Mesenchymal stem cell (in vitro differentiated cells and primary cell): ENCODE measurements around the gene ROBO1.
"Not testable (repeated sequence)": the region's sequence is repeated elsewhere in the genome, so short reads cannot be mapped to it uniquely, and the experiment has no call there.

Experiments used
- DNase-seq: peaks from one replicate; pipeline ENCODE4 v3.0.0-alpha.2; 2013
- H2AFZ ChIP-seq: one replicate; pipeline ENCODE4 v1.6.1; 2013; ENCODE audit warnings: low read depth, mild to moderate bottlenecking, control low read depth, inconsistent platforms, low read length, moderate library complexity
- H2AK5ac ChIP-seq: 2 replicates; pipeline ENCODE4 v1.6.1; 2013; ENCODE audit warnings: low read length, moderate library complexity, mild to moderate bottlenecking, inconsistent platforms; ENCODE audit not compliant: severe bottlenecking
- H2BK120ac ChIP-seq: one replicate; pipeline ENCODE4 v1.6.1; 2013; ENCODE audit warnings: low read depth, mild to moderate bottlenecking, inconsistent platforms, low read length, moderate library complexity
- H2BK12ac ChIP-seq, 2 experiments: one replicate each; pipeline ENCODE4 v1.6.1; 2013; ENCODE audit warnings: inconsistent platforms in 2 of 2, low read length in 2 of 2, mild to moderate bottlenecking in 2 of 2, moderate library complexity in 2 of 2, control low read depth in 1 of 2
- H2BK15ac ChIP-seq: one replicate; pipeline ENCODE4 v1.6.1; 2013; ENCODE audit warnings: mild to moderate bottlenecking, low read depth, inconsistent platforms; ENCODE audit not compliant: poor library complexity, severe bottlenecking
- H2BK5ac ChIP-seq: 2 replicates; pipeline ENCODE4 v1.6.1; 2013; ENCODE audit warnings: low read depth, mild to moderate bottlenecking, low read length, control low read depth, inconsistent platforms; ENCODE audit not compliant: poor library complexity, severe bottlenecking
- H3K14ac ChIP-seq, 2 experiments: one replicate each; pipeline ENCODE4 v1.6.1; 2013; ENCODE audit warnings: inconsistent platforms in 2 of 2, low read length in 2 of 2, control low read depth in 1 of 2, mild to moderate bottlenecking in 1 of 2, moderate library complexity in 1 of 2
- H3K18ac ChIP-seq, 2 experiments: one replicate each; pipeline ENCODE4 v1.6.1; 2013; ENCODE audit warnings: inconsistent platforms in 2 of 2, low read length in 2 of 2, control low read depth in 1 of 2, low read depth in 1 of 2, mild to moderate bottlenecking in 1 of 2
- H3K23ac ChIP-seq, 2 experiments: one replicate each; pipeline ENCODE4 v1.6.1; 2013; ENCODE audit warnings: inconsistent platforms in 2 of 2, low read length in 2 of 2, mild to moderate bottlenecking in 2 of 2, moderate library complexity in 2 of 2, control low read depth in 1 of 2
- H3K27ac ChIP-seq: 2 replicates; pipeline ENCODE4 v1.5.1; 2013; ENCODE audit warnings: mild to moderate bottlenecking, moderate library complexity, low read length, control low read depth, inconsistent platforms; ENCODE audit not compliant: poor library complexity, severe bottlenecking
- H3K27me3 ChIP-seq, 2 experiments: 2 replicates each; pipeline versions ENCODE4 v1.6.1 to v1.7.0; 2013; ENCODE audit warnings: low read length in 2 of 2, mild to moderate bottlenecking in 2 of 2, moderate library complexity in 2 of 2, control low read depth in 1 of 2, inconsistent platforms in 1 of 2; ENCODE audit not compliant: control insufficient read depth in 1 of 2, insufficient read depth in 1 of 2
- H3K36me3 ChIP-seq, 2 experiments: 2 replicates each; pipeline versions ENCODE4 v1.6.1 to v1.7.0; 2013; ENCODE audit warnings: low read length in 2 of 2, control low read depth in 1 of 2, inconsistent platforms in 1 of 2, low read depth in 1 of 2, mild to moderate bottlenecking in 1 of 2; ENCODE audit not compliant: insufficient read depth in 2 of 2, control insufficient read depth in 1 of 2
- H3K4ac ChIP-seq, 2 experiments: one replicate each; pipeline ENCODE4 v1.6.1; 2013; ENCODE audit warnings: inconsistent platforms in 2 of 2, low read length in 2 of 2, mild to moderate bottlenecking in 2 of 2, moderate library complexity in 2 of 2, control low read depth in 1 of 2, low read depth in 1 of 2
- H3K4me1 ChIP-seq: 2 replicates; pipeline ENCODE4 v1.6.1; 2013; ENCODE audit warnings: low read depth, low read length, control low read depth; ENCODE audit not compliant: control insufficient read depth, insufficient read depth
- H3K4me2 ChIP-seq: 2 replicates; pipeline ENCODE4 v1.6.1; 2013; ENCODE audit warnings: low read length, mild to moderate bottlenecking, inconsistent platforms; ENCODE audit not compliant: poor library complexity, severe bottlenecking
- H3K4me3 ChIP-seq, 2 experiments: 2 replicates each; pipeline versions ENCODE4 v1.5.1 to v1.7.0; 2013; ENCODE audit warnings: low read length in 2 of 2, mild to moderate bottlenecking in 2 of 2, control low read depth in 1 of 2, low read depth in 1 of 2; ENCODE audit not compliant: insufficient read depth in 1 of 2
- H3K79me1 ChIP-seq: replicated peaks from 2 replicates; pipeline ENCODE4 v1.6.1; 2013; ENCODE audit warnings: mild to moderate bottlenecking, control low read depth, low read length, inconsistent platforms; ENCODE audit not compliant: poor library complexity, severe bottlenecking
- H3K9ac ChIP-seq: 2 replicates; pipeline ENCODE4 v1.7.0; 2013; ENCODE audit warnings: mild to moderate bottlenecking, low read length, moderate library complexity
- H3K9me3 ChIP-seq: 2 replicates; pipeline ENCODE4 v1.7.0; 2013; ENCODE audit warnings: mild to moderate bottlenecking, low read length; ENCODE audit not compliant: control insufficient read depth
- H4K8ac ChIP-seq: one replicate; pipeline ENCODE4 v1.6.1; 2013; ENCODE audit warnings: inconsistent platforms, mild to moderate bottlenecking, low read length, moderate library complexity
- H4K91ac ChIP-seq: one replicate; pipeline ENCODE4 v1.6.1; 2013; ENCODE audit warnings: mild to moderate bottlenecking, low read length, inconsistent platforms
- WGBS: methylation state at CpG from one replicate; pipeline ENCODE4 v1.1.7; 2013; ENCODE audit warnings: mixed read lengths; 5-methylcytosine and 5-hydroxymethylcytosine counted together

Gene ROBO1

DNA sequence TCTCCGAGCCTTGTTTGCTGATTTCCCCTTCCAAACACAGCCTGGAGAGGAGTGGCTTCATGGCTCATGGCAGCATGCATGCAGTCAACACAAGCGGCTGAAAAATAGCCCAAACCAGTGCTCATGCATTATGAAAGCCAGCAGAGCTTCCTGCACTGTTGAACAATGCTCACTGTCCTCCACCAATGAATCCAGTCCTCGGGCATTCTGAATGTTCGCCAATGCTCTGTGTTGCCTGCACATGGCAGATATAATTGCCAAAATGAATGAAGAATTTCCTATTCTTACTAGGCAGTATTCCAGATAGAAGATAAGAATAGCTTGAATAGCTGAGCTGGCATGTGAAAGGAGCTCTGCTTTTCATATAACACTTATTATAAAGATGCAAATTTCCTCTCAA, 252.7 kb downstream of the ROBO1 start:
- Histone ChIP-seq H2BK120ac (no peak overlapping the region), H3K27me3 (no peaks in the 10 kb centered on the region), H2AFZ (no peak overlapping the region), H2BK12ac (no peak overlapping the region), H3K79me1 (no peaks in the 10 kb centered on the region), H4K8ac (no peak overlapping the region), H3K9ac (no peak overlapping the region), H3K4ac (no peak overlapping the region), H3K27ac (no peak overlapping the region), H4K91ac (no peak overlapping the region), H3K9me3 (no peaks in the 10 kb centered on the region), H2BK5ac (no peak overlapping the region), H3K36me3 (no peaks in the 10 kb centered on the region), H3K4me3 (no peak overlapping the region), H3K23ac (no peak overlapping the region), H3K18ac (no peak overlapping the region), H2AK5ac (no peak overlapping the region), H2BK15ac (no peak overlapping the region), H3K4me2 (no peak overlapping the region), H3K4me1 (peaks cover 1% of the 10 kb centered on the region), H3K14ac (no peak overlapping the region)
- WGBS = 85% methylated on average over 2 of the region's 4 CpGs
- no peak for DNase-seq

DNA sequence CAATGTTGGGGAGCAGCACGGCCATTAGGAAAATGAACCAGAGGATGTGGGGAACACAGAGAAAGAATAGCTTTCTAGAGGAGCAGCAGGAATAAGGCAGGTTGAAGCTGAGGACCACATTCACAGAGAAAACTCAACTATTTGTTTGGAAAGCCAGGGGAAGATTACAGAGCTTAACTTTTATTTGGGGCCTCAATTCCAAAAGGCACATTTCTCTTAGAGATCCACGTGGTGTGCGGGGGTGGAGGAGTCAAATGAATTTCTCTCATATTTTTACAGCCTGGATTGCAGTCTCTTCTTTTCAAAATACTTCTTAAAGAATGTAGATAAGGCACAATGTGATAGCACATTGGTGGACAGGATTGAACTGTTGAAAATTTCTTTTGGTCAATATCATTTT, 253.7 kb downstream of the ROBO1 start:
- no peaks in the 10 kb centered on the region for H3K79me1 ChIP-seq
- H3K23ac ChIP-seq = no peak overlapping the region
- 100% methylated on average over 1 of the region's 3 CpGs for WGBS

DNA sequence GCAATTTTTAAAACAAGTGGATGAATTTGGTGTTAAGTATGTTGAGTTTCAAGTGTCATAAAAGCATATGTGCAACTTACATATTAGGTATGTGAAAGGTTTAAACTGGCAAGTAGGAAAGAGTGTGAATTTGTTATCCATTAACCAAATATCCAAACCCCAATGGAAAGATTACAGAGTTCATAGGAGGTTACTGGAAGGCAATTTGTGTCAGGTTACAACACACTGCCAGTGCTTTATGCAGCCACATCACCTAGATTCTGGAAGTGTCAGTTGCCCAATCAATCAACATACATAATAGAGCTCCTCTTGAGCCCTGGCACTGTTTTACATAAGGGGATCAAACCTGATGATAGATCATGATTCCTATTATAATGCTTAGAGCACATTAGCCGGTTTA, 261.0 kb downstream of the ROBO1 start:
- Histone ChIP-seq H3K4ac (no peak overlapping the region), H3K9me3 (no peaks in the 10 kb centered on the region)

More for the DNA sequence above, 253.7 kb downstream of the ROBO1 start:
- no peak overlapping the region for H3K18ac ChIP-seq
- H2AFZ ChIP-seq = no peak overlapping the region
- H3K4me1 ChIP-seq = no peaks in the 10 kb centered on the region
- H3K9me3 ChIP-seq = no peaks in the 10 kb centered on the region
- H3K4me2 ChIP-seq = no peak overlapping the region
- H3K27me3 ChIP-seq = no peaks in the 10 kb centered on the region
- no peak overlapping the region for H3K4me3 ChIP-seq
- H3K9ac ChIP-seq = no peak overlapping the region
- H3K14ac ChIP-seq = no peak overlapping the region
- DNase-seq = no peak
- no peak overlapping the region for H2BK12ac ChIP-seq
- no peak overlapping the region for H3K27ac ChIP-seq
- H2BK5ac ChIP-seq = no peak overlapping the region
- no peak overlapping the region for H4K8ac ChIP-seq
- H3K4ac ChIP-seq = no peak overlapping the region
- H2AK5ac ChIP-seq = no peak overlapping the region
- no peaks in the 10 kb centered on the region for H3K36me3 ChIP-seq
- no peak overlapping the region for H4K91ac ChIP-seq
- no peak overlapping the region for H2BK15ac ChIP-seq
- no peak overlapping the region for H2BK120ac ChIP-seq

DNA sequence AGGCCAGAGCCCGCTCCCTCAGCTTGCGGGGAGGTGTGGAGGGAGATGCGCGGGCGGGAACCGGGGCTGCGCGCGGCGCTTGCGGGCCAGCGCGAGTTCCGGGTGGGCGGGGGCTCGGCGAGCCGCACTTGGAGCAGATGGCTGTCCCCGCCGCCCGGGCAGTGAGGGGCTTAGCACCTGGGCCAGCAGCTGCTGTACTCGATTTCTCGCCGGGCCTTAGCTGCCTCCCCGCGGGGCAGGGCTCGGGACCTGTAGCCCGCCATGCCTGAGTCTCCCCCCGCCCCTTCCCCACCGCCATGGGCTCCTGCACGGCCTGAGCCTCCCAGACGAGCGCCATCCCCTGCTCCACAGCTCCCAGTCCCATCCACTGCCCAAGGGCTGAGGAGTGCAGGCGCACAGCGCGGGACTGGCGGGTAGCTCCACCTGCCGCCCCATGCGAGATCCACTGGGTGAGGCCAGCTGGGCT, 265.5 kb downstream of the ROBO1 start:
- not testable (repeated sequence) for H2BK12ac ChIP-seq, H3K4me3 ChIP-seq, H4K8ac ChIP-seq, H2AK5ac ChIP-seq, H2BK15ac ChIP-seq, H3K4me2 ChIP-seq, H2BK5ac ChIP-seq, H4K91ac ChIP-seq, H2AFZ ChIP-seq, H2BK120ac ChIP-seq, H3K4me1 ChIP-seq, H3K14ac ChIP-seq, H3K4ac ChIP-seq, H3K27me3 ChIP-seq, H3K79me1 ChIP-seq, H3K9ac ChIP-seq, H3K36me3 ChIP-seq, DNase-seq, H3K23ac ChIP-seq, H3K18ac ChIP-seq, H3K9me3 ChIP-seq, H3K27ac ChIP-seq
- 93% methylated on average over 24 of the region's 39 CpGs for WGBS

More for the DNA sequence above, 261.0 kb downstream of the ROBO1 start:
- H3K14ac ChIP-seq = no peak overlapping the region
- H4K8ac ChIP-seq = no peak overlapping the region
- H3K23ac ChIP-seq = no peak overlapping the region
- DNase-seq = no peak
- no peaks in the 10 kb centered on the region for H3K27me3 ChIP-seq
- no peak overlapping the region for H3K9ac ChIP-seq
- 100% methylated on average over 1 of the region's 1 CpG for WGBS
- H3K79me1 ChIP-seq = no peaks in the 10 kb centered on the region
- H3K4me3 ChIP-seq = no peak overlapping the region
- no peak overlapping the region for H3K18ac ChIP-seq
- H3K4me2 ChIP-seq = no peak overlapping the region
- no peak overlapping the region for H3K27ac ChIP-seq
- no peak overlapping the region for H2BK15ac ChIP-seq
- no peak overlapping the region for H2BK12ac ChIP-seq
- H2AK5ac ChIP-seq = no peak overlapping the region
- H3K36me3 ChIP-seq = no peaks in the 10 kb centered on the region
- H3K4me1 ChIP-seq = no peaks in the 10 kb centered on the region
- no peak overlapping the region for H2AFZ ChIP-seq
- H2BK120ac ChIP-seq = no peak overlapping the region
- no peak overlapping the region for H4K91ac ChIP-seq
- H2BK5ac ChIP-seq = no peak overlapping the region
